SK-N-MC (cell line): ENCODE results near the gene ZNF780A.
"Not testable (repeated sequence)": the region's sequence is repeated elsewhere in the genome, so short reads cannot be mapped to it uniquely, and the experiment has no call there.

Experiments
- DNase-seq: peaks from one replicate; pipeline ENCODE4 v3.0.0-alpha.2; 2011; ENCODE audit warnings: low read depth, low spot score
- H3K27ac ChIP-seq: fragments of 200-600 bp; sonication (generic); 2 replicates; pipeline ENCODE4 v1.5.1; 2016; ENCODE audit warnings: mixed run types
- H3K36me3 ChIP-seq: fragments of 200-600 bp; sonication (generic); 2 replicates; pipeline ENCODE4 v1.6.1; 2017; ENCODE audit warnings: antibody characterized with exemption, low read length, mixed read lengths; ENCODE audit not compliant: insufficient read depth
- H3K4me3 ChIP-seq: fragments of 200-600 bp; sonication (generic); 2 replicates; pipeline ENCODE4 v1.5.1; 2016
- H3K9ac ChIP-seq: fragments of 200-600 bp; sonication (generic); 2 replicates; pipeline ENCODE4 v1.8.0; 2017; ENCODE audit warnings: mixed run types, mixed read lengths; ENCODE audit not compliant: insufficient read length
- H3K9me3 ChIP-seq: fragments of 200-600 bp; sonication (generic); 2 replicates; pipeline ENCODE4 v1.6.1; 2017; ENCODE audit warnings: low read depth, mild to moderate bottlenecking, antibody characterized with exemption, low read length, moderate library complexity, mixed read lengths
- EZH2 ChIP-seq: fragments of 200-600 bp; sonication (generic); IDR thresholded peaks from one replicate; pipeline ENCODE4 v1.6.1; 2017; ENCODE audit warnings: antibody characterized with exemption
- FOXP2 ChIP-seq: optimal IDR thresholded peaks from 2 replicates; pipeline ENCODE3; 2011; ENCODE audit warnings: mild to moderate bottlenecking, moderate library complexity; ENCODE audit not compliant: insufficient read depth; ENCODE audit errors: extremely low read length, control extremely low read depth
- POLR2AphosphoS5 ChIP-seq: IDR thresholded peaks from 2 replicates; pipeline ENCODE4 v1.6.1; 2012; ENCODE audit warnings: mild to moderate bottlenecking, low read depth, low read length, borderline replicate concordance

ZNF780A gene

GRCh38 chr19:40059624-40060023 is 31.1 kb downstream of the ZNF780A start:
- H3K27ac ChIP-seq, result no peak overlapping the region
- no peak for DNase-seq
- peaks cover 3% of the 10 kb centered on the region; the same call in 1 of the 2 replicates for H3K36me3 ChIP-seq
- no peak overlapping the region for H3K9ac ChIP-seq
- H3K4me3 ChIP-seq, result no peak overlapping the region
- H3K9me3 ChIP-seq, result peaks cover 11% of the 10 kb centered on the region; the same call in 1 of the 2 replicates
- TF ChIP-seq POLR2AphosphoS5, result no peak
- no peak for TF ChIP-seq EZH2
- no peak for TF ChIP-seq FOXP2

- no peak for DNase-seq
- peaks cover 15% of the 10 kb centered on the region; the same call in 1 of the 2 replicates for H3K9me3 ChIP-seq
Measured at GRCh38 chr19:40057166-40057565, 33.6 kb downstream of the ZNF780A start.

GRCh38 chr19:40056505-40056904 is 34.2 kb downstream of the ZNF780A start:
- Histone ChIP-seq H3K27ac (no peak overlapping the region), H3K36me3 (peaks cover 5% of the 10 kb centered on the region), H3K9ac (peak overlapping the region; percentile 89), H3K4me3 (peak overlapping the region; percentile 90), H3K9me3 (peaks cover 15% of the 10 kb centered on the region; the same call in 1 of the 2 replicates)
- no peak for TF ChIP-seq EZH2
- TF ChIP-seq FOXP2, result no peak
- TF ChIP-seq POLR2AphosphoS5, result no peak
- DNase-seq, result no peak

More at GRCh38 chr19:40057166-40057565, 33.6 kb downstream of the ZNF780A start:
- Histone ChIP-seq H3K4me3 (peak overlapping the region; percentile 90), H3K27ac (no peak overlapping the region), H3K9ac (no peak overlapping the region), H3K36me3 (peaks cover 5% of the 10 kb centered on the region)
- TF ChIP-seq EZH2 (no peak), FOXP2 (no peak), POLR2AphosphoS5 (no peak)

- Histone ChIP-seq H3K36me3 (peaks cover 5% of the 10 kb centered on the region), H3K4me3 (peak within 1 kb of the TSS; percentile 90), H3K9ac (peak within 1 kb of the TSS; percentile 89), H3K27ac (no peak within 1 kb of the TSS), H3K9me3 (peaks cover 13% of the 10 kb centered on the region; the same call in 1 of the 2 replicates)
- TF ChIP-seq FOXP2, result no peak
- TF ChIP-seq POLR2AphosphoS5, result peak; percentile 87
- DNase-seq, result peak; percentile 26
Measured at GRCh38 chr19:40055832-40056504, 34.8 kb downstream of the ZNF780A start, which contains the start of gene ZNF780B. Gene ZNF780B (minus strand): TSS chr19:40056231. CDS start chr19:40050332, 5,899 bp downstream.

- no peak for TF ChIP-seq EZH2
- TF ChIP-seq POLR2AphosphoS5, result no peak
- TF ChIP-seq FOXP2, result no peak
- Histone ChIP-seq H3K27ac (no peak overlapping the region), H3K9ac (peak overlapping the region; percentile 89), H3K4me3 (peak overlapping the region; percentile 90), H3K36me3 (peaks cover 12% of the 10 kb centered on the region), H3K9me3 (peaks cover 18% of the 10 kb centered on the region; the same call in 1 of the 2 replicates)
- DNase-seq, result no peak
Measured at GRCh38 chr19:40055049-40055448, 35.7 kb downstream of the ZNF780A start.

GRCh38 chr19:40054632-40055031 is 36.1 kb downstream of the ZNF780A start:
- Histone ChIP-seq H3K9me3 (peaks cover 18% of the 10 kb centered on the region; the same call in 1 of the 2 replicates), H3K4me3 (peak overlapping the region; percentile 90), H3K36me3 (peaks cover 14% of the 10 kb centered on the region), H3K9ac (no peak overlapping the region), H3K27ac (no peak overlapping the region)
- TF ChIP-seq POLR2AphosphoS5, result no peak
- no peak for TF ChIP-seq FOXP2
- no peak for TF ChIP-seq EZH2
- DNase-seq, result no peak

- no peak overlapping the region for H3K9ac ChIP-seq
- peaks cover 18% of the 10 kb centered on the region; the same call in 1 of the 2 replicates for H3K9me3 ChIP-seq
- no peak for TF ChIP-seq POLR2AphosphoS5
- no peak for DNase-seq
- no peak overlapping the region for H3K4me3 ChIP-seq
- peaks cover 25% of the 10 kb centered on the region for H3K36me3 ChIP-seq
- H3K27ac ChIP-seq, result no peak overlapping the region
Measured at GRCh38 chr19:40053491-40053890, 37.3 kb downstream of the ZNF780A start.

- not testable (repeated sequence) for H3K4me3 ChIP-seq, H3K9ac ChIP-seq, H3K27ac ChIP-seq, DNase-seq
- Histone ChIP-seq H3K9me3 (peaks cover 19% of the 10 kb centered on the region; the same call in 1 of the 2 replicates), H3K36me3 (peaks cover 35% of the 10 kb centered on the region)
Measured at GRCh38 chr19:40041718-40042117, 49.0 kb downstream of the ZNF780A start.

- not testable (repeated sequence) for H3K27ac ChIP-seq, H3K36me3 ChIP-seq, H3K9ac ChIP-seq, DNase-seq, H3K4me3 ChIP-seq
- peaks cover 25% of the 10 kb centered on the region; the same call in 1 of the 2 replicates for H3K9me3 ChIP-seq
Measured at GRCh38 chr19:40038047-40038446, 52.7 kb downstream of the ZNF780A start.
